ENCODE data around the gene CDH7.
A peak's percentile ranks its signal among the peaks of the same experiment; 100 is the strongest.

Gene CDH7

DNA sequence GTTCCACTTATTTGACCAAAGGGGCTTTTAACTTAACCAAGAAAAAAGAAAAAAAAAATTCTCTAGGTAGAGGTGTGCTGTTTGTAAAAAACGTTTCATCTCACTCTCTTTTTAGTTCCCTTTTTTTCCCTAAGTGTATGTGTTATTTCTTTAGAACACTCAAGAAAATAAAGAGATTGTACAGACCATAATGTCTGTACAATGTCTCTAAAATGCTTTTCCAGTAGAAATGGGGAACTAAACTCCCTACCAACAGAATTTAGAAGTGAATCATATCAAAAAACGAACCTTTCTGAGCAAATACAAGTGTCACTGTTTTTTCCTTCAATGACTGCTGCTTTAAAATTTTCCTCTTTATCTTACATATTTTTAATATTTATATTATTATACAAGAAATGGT, 72.0 kb downstream of the CDH7 start:
- DNase-seq (ENCODE audit: low read depth) = no peak
- TF ChIP-seq, protein P1, sequence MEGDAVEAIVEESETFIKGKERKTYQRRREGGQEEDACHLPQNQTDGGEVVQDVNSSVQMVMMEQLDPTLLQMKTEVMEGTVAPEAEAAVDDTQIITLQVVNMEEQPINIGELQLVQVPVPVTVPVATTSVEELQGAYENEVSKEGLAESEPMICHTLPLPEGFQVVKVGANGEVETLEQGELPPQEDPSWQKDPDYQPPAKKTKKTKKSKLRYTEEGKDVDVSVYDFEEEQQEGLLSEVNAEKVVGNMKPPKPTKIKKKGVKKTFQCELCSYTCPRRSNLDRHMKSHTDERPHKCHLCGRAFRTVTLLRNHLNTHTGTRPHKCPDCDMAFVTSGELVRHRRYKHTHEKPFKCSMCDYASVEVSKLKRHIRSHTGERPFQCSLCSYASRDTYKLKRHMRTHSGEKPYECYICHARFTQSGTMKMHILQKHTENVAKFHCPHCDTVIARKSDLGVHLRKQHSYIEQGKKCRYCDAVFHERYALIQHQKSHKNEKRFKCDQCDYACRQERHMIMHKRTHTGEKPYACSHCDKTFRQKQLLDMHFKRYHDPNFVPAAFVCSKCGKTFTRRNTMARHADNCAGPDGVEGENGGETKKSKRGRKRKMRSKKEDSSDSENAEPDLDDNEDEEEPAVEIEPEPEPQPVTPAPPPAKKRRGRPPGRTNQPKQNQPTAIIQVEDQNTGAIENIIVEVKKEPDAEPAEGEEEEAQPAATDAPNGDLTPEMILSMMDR (IDR thresholded peaks at IDR 0.05; ENCODE audit: control insufficient read depth, extremely low read depth, insufficient read depth) = no peak

DNA sequence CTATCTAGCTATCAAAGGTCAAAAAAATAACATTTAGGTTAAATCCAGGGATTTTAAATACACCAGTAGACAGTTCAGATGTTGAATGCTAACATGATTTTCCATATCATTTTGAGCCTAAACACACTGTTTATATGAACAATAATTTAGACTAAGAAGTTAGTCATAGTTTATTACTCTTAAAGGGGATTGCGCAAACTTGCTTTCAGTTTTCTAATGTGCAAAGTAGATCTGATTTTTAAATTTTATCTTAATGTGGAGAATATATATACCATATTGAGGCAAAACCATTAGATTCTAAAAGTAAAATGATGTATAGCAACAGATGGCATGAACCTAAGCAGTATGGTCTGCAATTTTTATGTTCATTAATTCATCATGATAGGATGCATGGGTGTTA, 76.6 kb downstream of the CDH7 start:
- TF ChIP-seq, protein P1 (IDR thresholded peaks at IDR 0.05; ENCODE audit: control insufficient read depth, extremely low read depth, insufficient read depth) = no peak
- no peak overlapping the region for H3K4me3 ChIP-seq (ENCODE audit: low read depth, low read length)
- no peak for DNase-seq (ENCODE audit: low read depth)

More for the DNA sequence above, 72.0 kb downstream of the CDH7 start:
- no peak overlapping the region for H3K4me3 ChIP-seq (ENCODE audit: low read depth, low read length)

DNA sequence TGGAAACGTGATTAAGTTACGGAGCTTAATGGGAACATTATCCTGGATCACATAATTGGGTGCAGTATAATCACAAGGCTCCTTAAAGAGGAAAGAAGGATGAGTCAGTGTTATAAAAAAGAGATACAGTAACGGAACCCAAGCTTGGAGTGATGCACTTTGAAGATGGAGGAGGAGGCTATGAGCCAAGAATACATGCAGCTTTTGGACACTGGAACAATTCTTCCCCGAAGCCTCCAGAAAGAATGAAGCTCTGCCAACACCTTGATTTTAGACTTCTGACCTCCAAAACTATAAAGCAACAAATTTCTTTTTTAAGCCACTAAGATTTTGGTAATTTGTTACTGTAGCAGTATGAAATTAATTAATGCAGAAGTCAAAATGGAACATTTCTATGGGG, 85.1 kb downstream of the CDH7 start:
- DNase-seq (ENCODE audit: low read depth) = no peak
- H3K4me3 ChIP-seq (ENCODE audit: low read depth, low read length) = no peak overlapping the region
- TF ChIP-seq, protein P1 (IDR thresholded peaks at IDR 0.05; ENCODE audit: control insufficient read depth, extremely low read depth, insufficient read depth) = no peak

DNA sequence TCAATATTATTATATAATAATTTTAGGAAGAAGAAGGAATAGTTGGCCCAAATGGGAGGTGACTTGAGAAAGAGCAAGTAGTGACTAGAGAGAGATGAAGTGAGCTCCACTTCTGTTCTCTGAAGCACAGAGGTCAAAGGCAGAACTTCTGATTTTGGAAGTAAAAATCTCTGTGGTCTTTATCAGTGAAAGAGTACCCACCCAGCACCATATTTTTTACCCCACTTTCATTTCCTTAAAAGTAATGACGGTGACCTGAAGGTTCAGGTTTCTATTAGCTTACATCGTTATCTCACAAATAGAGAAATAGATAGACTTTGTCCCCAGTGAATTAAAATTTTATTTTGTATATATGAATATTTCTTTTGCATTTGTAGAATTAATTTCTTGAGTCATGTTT, 95.3 kb downstream of the CDH7 start:
- DNase-seq (ENCODE audit: low read depth) = no peak
- TF ChIP-seq, protein P1 (IDR thresholded peaks at IDR 0.05; ENCODE audit: control insufficient read depth, extremely low read depth, insufficient read depth) = no peak
- H3K4me3 ChIP-seq (ENCODE audit: low read depth, low read length) = no peak overlapping the region

DNA sequence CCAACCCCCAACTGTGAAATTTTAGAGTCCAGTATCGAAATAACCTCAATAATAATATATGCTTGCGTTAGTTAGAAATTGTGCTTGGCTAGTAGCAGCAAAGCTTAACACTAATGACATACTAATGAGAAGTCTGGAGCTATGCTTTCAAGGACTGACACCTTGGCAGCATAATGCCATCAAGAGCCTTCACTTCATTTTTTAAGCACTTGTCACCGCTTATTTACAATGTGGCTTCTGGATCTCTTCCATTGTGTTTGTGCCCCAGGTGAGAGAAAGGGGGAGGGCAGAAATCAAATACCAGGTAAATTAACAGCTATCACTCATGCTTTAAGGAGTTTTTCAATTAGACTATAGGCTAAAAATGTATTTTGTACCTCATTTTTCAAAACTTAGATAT, 101.5 kb downstream of the CDH7 start:
- TF ChIP-seq, protein P1 (IDR thresholded peaks at IDR 0.05; ENCODE audit: control insufficient read depth, extremely low read depth, insufficient read depth) = no peak
- DNase-seq (ENCODE audit: low read depth) = no peak
- H3K4me3 ChIP-seq (ENCODE audit: low read depth, low read length) = no peak overlapping the region

DNA sequence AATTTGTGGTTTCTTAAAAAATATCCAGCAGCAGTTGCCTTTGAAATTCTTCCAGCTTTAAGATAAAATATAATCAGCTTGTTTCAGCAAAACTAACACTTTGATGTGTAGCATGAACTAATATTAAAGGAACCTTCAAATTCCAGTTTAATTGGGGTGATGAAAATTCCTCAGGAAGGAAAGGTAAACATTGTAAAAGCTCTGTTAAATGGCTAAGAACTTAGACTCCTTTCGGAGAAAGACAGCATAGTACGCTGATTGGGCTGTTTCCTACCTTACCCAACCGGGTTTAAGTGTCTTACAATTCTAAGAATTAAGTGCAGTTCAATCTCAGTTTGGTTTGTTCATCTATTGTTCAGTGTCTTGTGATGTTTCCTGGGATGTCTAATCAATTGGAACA, 108.3 kb downstream of the CDH7 start:
- DNase-seq (ENCODE audit: low read depth) = peak; percentile 68
- no peak overlapping the region for H3K4me3 ChIP-seq (ENCODE audit: low read depth, low read length)
- TF ChIP-seq, protein P1 (IDR thresholded peaks at IDR 0.05; ENCODE audit: control insufficient read depth, extremely low read depth, insufficient read depth) = no peak

DNA sequence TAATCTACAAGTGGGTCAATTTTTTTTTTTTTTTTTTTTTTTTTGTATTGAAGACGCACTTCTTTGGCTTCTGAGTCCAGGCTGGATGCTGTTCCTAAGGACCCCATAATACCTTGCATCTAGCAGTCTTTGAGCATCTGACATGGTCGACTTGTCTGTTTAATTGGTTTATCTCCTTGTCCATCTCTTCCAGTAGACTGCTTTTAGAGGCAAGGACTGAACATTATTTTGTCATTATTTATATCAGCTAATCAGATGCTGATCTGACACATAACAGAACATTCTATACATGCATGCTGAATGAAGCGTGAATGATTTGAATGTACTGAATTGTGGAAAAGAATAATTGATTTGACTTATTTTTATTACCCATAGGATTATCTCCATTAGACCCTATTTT, 118.7 kb downstream of the CDH7 start:
- TF ChIP-seq, protein P1 (IDR thresholded peaks at IDR 0.05; ENCODE audit: control insufficient read depth, extremely low read depth, insufficient read depth) = no peak
- DNase-seq (ENCODE audit: low read depth) = no peak
- H3K4me3 ChIP-seq (ENCODE audit: low read depth, low read length) = no peak overlapping the region
